HCT116 (cell line): ENCODE data around the gene XRN1. TPM values are rescaled to one million over a fixed set of nuclear protein-coding genes. Genes with fewer than 3 reads are reported as not detected.

ENCODE experiments used
- ATAC-seq: fragments of 200-7000 bp; cut with Tn5 transposase; 2 replicates; pipeline ENCODE4 v1.9.1; 2020; ENCODE audit warnings: mild to moderate bottlenecking, moderate library complexity
- BruUV-seq: library from RNA; stranded (reverse); fragments of 400-500 nt; replicated peaks from 2 replicates; lab custom pipeline; 2021; lab: Mats Ljungman, UMichigan
- CTCF ChIA-PET: fragments of 300-600 bp; sonication (Branson Sonifier 250); formaldehyde crosslinking; loops from one replicate; lab custom pipeline; 2021; ENCODE audit warnings: antibody characterized with exemption; lab: Charles Lee
- POLR2A ChIA-PET: fragments of 300-600, 350-600 bp; sonication (Branson Sonifier 250); formaldehyde crosslinking; loops from one replicate; lab custom pipeline; 2021; ENCODE audit warnings: antibody characterized with exemption; lab: Charles Lee
- RAD21 ChIA-PET, 2 experiments: fragments of 300-600 bp; sonication (Branson Sonifier 250); formaldehyde crosslinking; loops; one replicate each; lab custom pipeline; 2023; ENCODE audit warnings: low total read pairs in 2 of 2; ENCODE audit not compliant: uncharacterized antibody in 2 of 2, unreplicated experiment in 2 of 2, low non-redundant PET in 1 of 2; lab: Charles Lee
- DNase-seq: peaks from one replicate; pipeline ENCODE4 v3.0.0-alpha.2; 2010; ENCODE audit warnings: low read depth, low spot score
- H2AFZ ChIP-seq: fragments of 200-600 bp; shearing (Covaris generic), sonication (generic); 2 replicates; pipeline ENCODE4 v1.6.1; 2017; ENCODE audit warnings: low read depth, mixed run types, mixed read lengths, antibody characterized with exemption, low read length; ENCODE audit not compliant: poor library complexity, severe bottlenecking
- H3K27ac ChIP-seq: 2 replicates; pipeline ENCODE4 v1.5.1; 2012; ENCODE audit warnings: low read depth, low read length
- H3K27me3 ChIP-seq: fragments of 200-600 bp; sonication (generic); 2 replicates; pipeline ENCODE4 v1.6.1; 2016; ENCODE audit warnings: mixed run types, low read length, mixed read lengths; ENCODE audit not compliant: insufficient read depth
- H3K36me3 ChIP-seq, 2 experiments: fragments of 200-500 bp in 1 of 2; fragments of 200-600 bp in 1 of 2; sonication (Bioruptor generic) in 1 of 2; sonication (generic) in 1 of 2; 2 replicates each; pipeline versions ENCODE4 v1.5.1 to v1.6.1; 2014 to 2016; ENCODE audit warnings: low read length in 2 of 2, inconsistent platforms in 1 of 2, mixed read lengths in 1 of 2, mixed run types in 1 of 2; ENCODE audit not compliant: insufficient read depth in 2 of 2, control insufficient read depth in 1 of 2
- H3K4me1 ChIP-seq, 2 experiments: fragments of 200-600 bp in 1 of 2; sonication (generic) in 1 of 2; 2 replicates each; pipeline versions ENCODE4 v1.5.1 to v1.6.1; 2012 to 2017; ENCODE audit warnings: low read length in 2 of 2, inconsistent platforms in 1 of 2, mild to moderate bottlenecking in 1 of 2, mixed read lengths in 1 of 2, mixed run types in 1 of 2, moderate library complexity in 1 of 2; ENCODE audit not compliant: insufficient read depth in 2 of 2, control insufficient read depth in 1 of 2
- H3K4me2 ChIP-seq: fragments of 200-600 bp; sonication (generic); 2 replicates; pipeline ENCODE4 v1.6.1; 2017; ENCODE audit warnings: mixed run types, low read length, mixed read lengths
- H3K4me3 ChIP-seq, 2 experiments: fragments of 200-600 bp in 1 of 2; sonication (generic) in 1 of 2; replicated peaks in 1 of 2; 2 replicates each; pipeline ENCODE4 v1.5.1; 2011 to 2016; ENCODE audit warnings: low read length in 2 of 2, control low read depth in 1 of 2, low read depth in 1 of 2, mild to moderate bottlenecking in 1 of 2, mixed read lengths in 1 of 2, mixed run types in 1 of 2
- H3K79me2 ChIP-seq: fragments of 200-600 bp; sonication (generic); 2 replicates; pipeline ENCODE4 v1.6.1; 2017; ENCODE audit warnings: mild to moderate bottlenecking, mixed run types, low read length, moderate library complexity, mixed read lengths; ENCODE audit not compliant: insufficient read depth
- H3K9ac ChIP-seq: fragments of 200-600 bp; sonication (generic); 2 replicates; pipeline ENCODE4 v1.6.1; 2016; ENCODE audit warnings: low read length, mixed read lengths
- H3K9me2 ChIP-seq: fragments of 200-600 bp; sonication (generic), shearing (Covaris generic); 2 replicates; pipeline ENCODE4 v1.6.1; 2017; ENCODE audit warnings: mixed run types, mild to moderate bottlenecking, moderate library complexity; ENCODE audit not compliant: insufficient read depth
- H3K9me3 ChIP-seq, 2 experiments: fragments of 200-500 bp in 1 of 2; fragments of 200-600 bp in 1 of 2; sonication (Bioruptor generic) in 1 of 2; sonication (generic) in 1 of 2; 2 replicates each; pipeline ENCODE4 v1.6.1; 2014 to 2017; ENCODE audit warnings: low read length in 2 of 2, mixed read lengths in 2 of 2, inconsistent platforms in 1 of 2, low read depth in 1 of 2, mild to moderate bottlenecking in 1 of 2, mixed run types in 1 of 2, moderate library complexity in 1 of 2; ENCODE audit not compliant: control insufficient read depth in 1 of 2, insufficient read depth in 1 of 2
- H4K20me1 ChIP-seq: fragments of 200-600 bp; sonication (generic), shearing (Covaris generic); 2 replicates; pipeline ENCODE4 v1.6.1; 2017; ENCODE audit warnings: mixed run types, mild to moderate bottlenecking, moderate library complexity; ENCODE audit not compliant: insufficient read depth
- ATF3 ChIP-seq: IDR thresholded peaks from 2 replicates; pipeline ENCODE4 v1.6.1; 2012
- CEBPB ChIP-seq: IDR thresholded peaks from 2 replicates; pipeline ENCODE4 v1.6.1; 2012; ENCODE audit warnings: low read depth
- CTCF ChIP-seq, 3 experiments: fragments of 200-600 bp in 1 of 3; sonication (generic) in 1 of 3; IDR thresholded peaks in 2 of 3; conservative IDR thresholded peaks in 1 of 3; 2 replicates each; pipeline ENCODE4 v1.5.1; 2012 to 2017; ENCODE audit warnings: low read depth in 2 of 3, low read length in 2 of 3, antibody characterized with exemption in 1 of 3, borderline replicate concordance in 1 of 3, control low read depth in 1 of 3, mild to moderate bottlenecking in 1 of 3, mixed read lengths in 1 of 3, mixed run types in 1 of 3, moderate library complexity in 1 of 3; ENCODE audit not compliant: insufficient read depth in 1 of 3
- EGR1 ChIP-seq: IDR thresholded peaks from 2 replicates; pipeline ENCODE4 v1.6.1; 2012; ENCODE audit warnings: low read depth
- ELF1 ChIP-seq: IDR thresholded peaks from 2 replicates; pipeline ENCODE4 v1.6.1; 2012; ENCODE audit warnings: low read depth, borderline replicate concordance
- EZH2 ChIP-seq: fragments of 200-600 bp; sonication (generic); IDR thresholded peaks from 2 replicates; pipeline ENCODE4 v1.6.1; 2017; ENCODE audit warnings: antibody characterized with exemption, mixed run types
- FOSL1 ChIP-seq: IDR thresholded peaks from 2 replicates; pipeline ENCODE4 v1.6.1; 2012; ENCODE audit warnings: low read depth
- MAX ChIP-seq: IDR thresholded peaks from 2 replicates; pipeline ENCODE4 v1.6.1; 2012
- POLR2A ChIP-seq: IDR thresholded peaks from 2 replicates; pipeline ENCODE4 v1.7.0; 2011; ENCODE audit warnings: borderline replicate concordance; ENCODE audit not compliant: insufficient read depth, insufficient read length; ENCODE audit errors: extremely low read depth
- POLR2AphosphoS5 ChIP-seq: IDR thresholded peaks from 2 replicates; pipeline ENCODE4 v1.6.1; 2011; ENCODE audit warnings: mild to moderate bottlenecking, low read depth, low read length, moderate library complexity
- RAD21 ChIP-seq: IDR thresholded peaks from 2 replicates; pipeline ENCODE4 v1.6.1; 2012; ENCODE audit warnings: low read depth, mild to moderate bottlenecking
- REST ChIP-seq: IDR thresholded peaks from 2 replicates; pipeline ENCODE4 v1.6.1; 2012; ENCODE audit warnings: low read depth
- SP1 ChIP-seq: IDR thresholded peaks from 2 replicates; pipeline ENCODE4 v1.6.1; 2012; ENCODE audit warnings: low read depth
- TCF7L2 ChIP-seq: IDR thresholded peaks from 2 replicates; pipeline ENCODE4 v1.7.0; 2011; ENCODE audit warnings: borderline replicate concordance, inconsistent platforms; ENCODE audit not compliant: insufficient read depth, insufficient read length; ENCODE audit errors: extremely low read depth
- YY1 ChIP-seq: IDR thresholded peaks from 2 replicates; pipeline ENCODE4 v1.6.1; 2011; ENCODE audit warnings: low read length, low read depth, moderate library complexity, mild to moderate bottlenecking; ENCODE audit not compliant: insufficient replicate concordance; ENCODE audit errors: extremely low read depth
- ZNF274 ChIP-seq: fragments of 200-500 bp; sonication (Bioruptor generic); IDR thresholded peaks from 2 replicates; pipeline ENCODE4 v1.6.1; 2014; ENCODE audit warnings: mild to moderate bottlenecking, low read depth, low read length, inconsistent platforms
- intact Hi-C: fragments of 100-400 bp; cut with micrococcal nuclease; formaldehyde crosslinking; loops from 2 replicates; pipeline ENCODE4 v1.10.0; 2022
- total RNA-seq: library from RNA; stranded (reverse); gene quantifications from one replicate; pipeline ENCODE4 v1.2.1, GENCODE V29; 2021; ENCODE audit not compliant: unreplicated experiment

XRN1 gene
- total RNA-seq, 1 experiment from 2014 or later: 21.3 TPM

DNA sequence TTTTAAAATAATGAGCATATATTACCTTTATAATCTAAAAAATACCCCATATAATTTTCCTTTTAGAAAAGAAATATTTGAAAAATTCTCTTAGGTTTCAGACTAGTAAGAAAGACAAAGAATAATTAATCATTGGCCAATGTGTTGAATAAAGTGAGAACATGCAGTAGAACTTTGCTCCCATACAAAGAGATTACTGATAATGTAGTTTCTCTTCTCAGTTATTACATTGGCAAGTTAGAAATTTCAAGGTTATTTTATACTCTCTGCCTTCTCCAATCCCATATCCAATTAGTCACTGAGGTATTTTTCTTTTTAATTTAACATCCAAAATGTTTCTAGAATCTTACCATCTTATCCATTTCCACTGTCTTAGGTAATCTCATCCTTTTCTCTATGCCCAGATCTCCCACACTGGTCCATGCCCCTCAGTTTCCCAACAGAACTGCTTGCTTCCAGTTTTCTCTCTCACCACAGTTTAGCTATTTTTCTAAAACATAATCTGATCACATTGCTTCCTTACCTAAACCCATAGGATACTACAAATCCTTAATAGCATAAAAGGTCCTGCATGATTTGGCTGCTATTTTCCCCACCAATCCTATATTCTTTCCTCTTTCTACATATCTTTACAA is 10.8 kb downstream of the XRN1 start:
- Histone ChIP-seq H3K9me2 (no peaks in the 10 kb centered on the region), H2AFZ (no peak overlapping the region), H3K4me1 (no peaks in the 10 kb centered on the region), H3K9ac (no peak overlapping the region), H3K9me3 (no peaks in the 10 kb centered on the region), H3K27me3 (no peaks in the 10 kb centered on the region), H3K27ac (no peak overlapping the region), H3K36me3 (no peaks in the 10 kb centered on the region), H3K79me2 (peaks cover 15% of the 10 kb centered on the region; the same call in 1 of the 2 replicates), H4K20me1 (no peaks in the 10 kb centered on the region), H3K4me2 (no peak overlapping the region), H3K4me3 (no peak overlapping the region)
- BruUV-seq: no TSS peak
- TF ChIP-seq CEBPB (no peak), POLR2A (no peak), TCF7L2 (no peak), YY1 (no peak), POLR2AphosphoS5 (no peak), MAX (no peak), FOSL1 (no peak), ELF1 (no peak), RAD21 (no peak), REST (no peak), ATF3 (no peak), CTCF (IDR thresholded peaks at IDR 0.05 in 2 of 3, conservative IDR thresholded peaks at IDR 0.05 in 1 of 3; ENCODE audit: borderline replicate concordance in 1 of 3, insufficient read depth in 1 of 3, low read depth in 2 of 3, low read length in 2 of 3) (no peak), EGR1 (no peak), SP1 (no peak), ZNF274 (no peak), EZH2 (no peak)
- DNase-seq: no peak
- POLR2A ChIA-PET: no interaction called here
- no peak for ATAC-seq
- RAD21 ChIA-PET: no interaction called here
- CTCF ChIA-PET: no interaction called here
- intact Hi-C loops: no loop called here
